Colon (tissue), 2 donors: ENCODE measurements around the gene RYR1.

ENCODE experiments used
- FAIRE-seq: peaks from 2 replicates; lab custom pipeline; 2012; peaks lifted over from hg19 to GRCh38; lab: Jason Lieb, UNC
- donor health status: control.
- donor health status: control.

Gene RYR1

GRCh38 chr19:38433268-38433733 lies at the start of gene RYR1:
Gene RYR1, plus strand, starts transcription at chr19:38433691. Its CDS starts 139 bp downstream, at chr19:38433830.
- no peak for FAIRE-seq

- no peak for FAIRE-seq
Measured at GRCh38 chr19:38383743-38384142, 49.7 kb upstream of the RYR1 start.

- no peak for FAIRE-seq
Measured at GRCh38 chr19:38384209-38385027, 49.1 kb upstream of the RYR1 start.

GRCh38 chr19:38385057-38385803 lies 48.3 kb upstream of the RYR1 start:
- FAIRE-seq = no peak

DNA sequence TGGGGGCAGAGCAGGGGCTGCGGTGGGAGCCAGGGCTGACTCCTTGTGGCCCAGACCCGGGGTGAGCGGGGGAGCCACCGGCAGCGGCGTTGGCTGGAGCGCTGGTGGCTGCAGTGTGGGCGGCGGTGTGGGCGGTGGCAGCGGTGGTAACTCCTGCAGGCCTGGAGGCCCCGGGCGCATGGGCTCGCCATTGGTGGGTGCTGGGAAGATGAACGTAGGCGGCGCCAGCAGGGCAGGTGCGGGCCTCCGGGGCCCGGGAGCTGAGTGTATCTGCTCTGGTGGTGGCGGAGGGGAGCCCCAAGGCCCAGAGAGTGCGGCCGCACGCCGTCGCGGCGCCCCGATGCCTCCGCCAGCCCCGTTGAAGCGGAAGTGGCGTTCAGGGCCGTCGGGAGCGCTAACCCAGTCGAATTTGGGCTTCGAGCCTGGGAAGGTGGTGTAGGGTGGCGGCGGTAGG lies 47.7 kb upstream of the RYR1 start:
- no peak for FAIRE-seq

DNA sequence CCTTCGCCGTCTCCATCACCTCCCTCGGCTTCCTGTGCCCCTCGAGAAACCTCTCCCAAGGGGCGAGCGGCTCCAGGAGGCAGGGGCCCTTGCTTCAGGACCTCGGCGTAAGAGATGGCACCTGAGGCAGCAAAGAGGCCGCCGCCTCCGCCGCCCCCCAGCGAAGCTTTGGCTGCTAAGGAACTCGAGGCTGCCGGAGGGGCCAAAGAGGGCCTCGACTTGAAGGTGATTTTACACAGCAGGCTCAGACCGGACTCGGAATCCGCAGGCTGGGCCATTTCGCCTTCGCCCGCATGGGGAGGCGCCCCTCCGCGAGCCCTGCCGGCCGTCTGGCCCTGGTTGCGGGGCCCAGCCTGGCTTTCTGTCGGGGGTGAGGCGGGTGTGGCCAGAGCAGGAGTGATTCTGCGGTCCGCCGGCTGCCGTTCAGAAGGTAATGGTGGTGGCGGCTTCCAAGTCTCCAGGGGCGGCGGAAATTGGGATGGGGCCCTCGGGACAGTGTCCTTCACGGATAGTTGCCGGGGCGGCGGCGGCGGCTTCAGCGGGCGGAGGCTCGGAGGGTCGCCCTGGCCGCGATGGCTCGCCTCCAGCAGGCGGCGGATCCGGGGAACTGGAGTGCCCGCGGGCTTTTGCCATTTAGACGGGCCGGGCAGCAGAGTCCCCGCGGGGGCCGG lies 47.1 kb upstream of the RYR1 start:
- no peak for FAIRE-seq

DNA sequence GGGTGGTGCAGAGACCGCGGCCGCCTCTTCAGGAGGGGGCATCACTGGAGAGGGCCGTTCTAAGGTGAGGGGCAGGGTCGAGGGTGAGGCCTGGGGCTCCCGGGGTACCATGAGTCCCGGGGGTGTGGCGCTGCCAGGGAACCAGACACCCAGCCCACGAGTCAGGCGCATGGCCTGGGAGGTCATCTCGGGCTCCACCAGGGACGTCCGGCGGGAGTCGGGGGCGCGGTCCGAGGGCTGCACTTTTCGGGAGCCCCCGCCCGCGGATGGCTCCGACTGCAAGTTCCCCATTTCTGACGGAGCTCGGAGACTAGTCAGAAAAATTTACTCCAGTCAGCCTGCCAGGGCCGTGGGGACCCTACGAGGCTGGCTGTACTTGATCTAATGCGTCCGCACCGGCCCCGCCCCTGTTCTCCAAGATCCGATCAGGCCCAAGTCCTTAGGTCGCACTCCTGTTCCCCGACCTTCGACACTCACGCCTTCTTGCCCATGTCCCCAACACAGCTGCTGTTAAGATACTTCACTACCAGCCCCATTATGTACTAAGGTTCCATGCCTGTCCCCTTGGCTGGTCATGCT lies 46.4 kb upstream of the RYR1 start:
- FAIRE-seq = no peak

DNA sequence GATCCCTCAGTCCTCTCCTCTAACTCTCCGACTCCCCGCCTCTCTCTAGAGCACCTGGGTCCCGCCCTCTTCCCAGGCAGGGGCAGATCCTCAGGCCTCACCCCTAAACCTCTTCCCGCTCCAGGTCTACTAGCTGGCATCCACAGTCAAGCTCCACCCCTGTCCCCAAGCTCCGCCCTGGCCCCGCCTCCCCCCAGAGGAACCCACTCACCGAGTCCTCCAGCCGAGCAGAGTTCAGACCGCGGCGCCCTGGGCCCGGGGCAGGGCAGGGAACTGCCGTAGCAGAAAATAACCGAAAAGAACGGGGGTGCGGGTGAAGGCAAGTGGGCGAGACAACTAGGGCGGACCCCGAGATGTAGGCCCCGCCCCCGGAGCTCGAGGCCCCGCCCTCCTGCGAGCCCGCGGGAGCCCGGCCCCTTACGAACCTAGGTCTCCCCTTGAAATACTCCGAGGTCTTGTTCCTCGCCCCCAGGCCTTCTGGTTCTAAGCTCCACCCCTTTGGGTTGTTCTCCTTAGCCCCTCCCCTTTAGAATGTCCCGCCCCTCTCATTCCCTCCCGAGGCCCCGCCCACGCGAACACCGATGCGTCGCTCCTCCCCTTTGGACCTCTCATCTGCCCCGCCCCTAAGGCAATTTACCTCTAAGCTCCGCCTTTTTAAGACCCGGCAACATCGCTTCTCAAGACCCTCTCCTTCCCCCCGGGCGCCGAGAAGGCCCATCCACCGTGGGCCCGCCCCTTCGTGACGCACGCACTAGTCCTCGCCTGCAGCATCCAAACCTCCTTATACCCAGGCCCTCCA lies 45.7 kb upstream of the RYR1 start, which contains the start of gene GGN:
TSS of gene GGN (minus strand) at position 485 of the 799 bp plus-strand sequence. CDS start 773 bp downstream, outside the sequence.
- no peak for FAIRE-seq

- no peak for FAIRE-seq
Measured at GRCh38 chr19:38388349-38389100, 45.0 kb upstream of the RYR1 start, which contains the start of gene SPRED3. Gene SPRED3, plus strand, starts transcription at chr19:38388697. Its CDS starts 1,606 bp downstream, at chr19:38390303.

- FAIRE-seq = no peak
Measured at GRCh38 chr19:38389101-38389925, 44.2 kb upstream of the RYR1 start.

DNA sequence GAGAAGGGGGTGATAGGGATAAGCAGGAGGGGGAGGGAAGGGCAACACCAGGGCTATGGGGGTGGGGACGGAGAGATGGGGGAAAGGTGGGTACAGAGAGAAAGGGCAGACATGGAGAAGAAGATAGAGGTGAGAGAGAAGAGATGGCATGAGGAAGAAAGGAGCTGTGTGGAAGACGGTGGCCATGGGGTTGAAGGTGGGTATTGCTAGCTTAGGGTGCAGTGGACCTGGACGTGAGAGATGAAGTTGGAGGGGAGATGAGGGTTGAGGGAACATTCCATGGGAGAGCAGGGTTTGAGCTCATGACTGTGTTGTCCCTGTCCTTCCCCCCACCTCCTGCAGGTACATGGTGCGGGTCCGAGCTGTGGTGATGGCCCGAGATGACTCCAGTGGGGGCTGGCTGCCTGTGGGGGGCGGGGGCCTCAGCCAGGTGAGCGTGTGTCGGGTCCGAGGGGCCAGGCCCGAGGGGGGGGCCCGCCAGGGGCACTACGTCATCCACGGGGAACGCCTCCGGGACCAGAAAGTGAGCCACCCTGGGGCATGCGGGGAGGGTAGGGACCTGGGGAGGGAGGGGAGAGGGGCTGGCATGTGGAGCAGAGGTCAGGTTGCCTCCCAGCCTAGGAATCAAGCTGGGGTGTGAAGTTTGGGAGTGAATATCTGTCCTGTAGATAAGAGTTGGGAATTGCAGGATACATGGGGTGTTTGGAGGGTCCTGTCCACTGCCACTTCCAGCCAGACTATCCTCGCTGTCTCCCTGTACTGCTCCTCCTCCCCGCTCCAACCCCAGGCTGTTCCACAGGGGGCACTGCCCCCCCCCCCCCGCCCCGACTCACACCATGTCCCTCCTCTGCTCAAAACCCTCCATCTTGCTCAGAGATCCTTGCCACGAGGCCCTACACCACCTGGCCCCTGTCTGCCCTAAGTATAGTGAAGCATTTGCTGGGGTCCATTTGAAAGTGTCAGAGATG lies 43.2 kb upstream of the RYR1 start:
- FAIRE-seq = no peak

GRCh38 chr19:38391911-38392464 lies 41.5 kb upstream of the RYR1 start:
- FAIRE-seq = no peak

DNA sequence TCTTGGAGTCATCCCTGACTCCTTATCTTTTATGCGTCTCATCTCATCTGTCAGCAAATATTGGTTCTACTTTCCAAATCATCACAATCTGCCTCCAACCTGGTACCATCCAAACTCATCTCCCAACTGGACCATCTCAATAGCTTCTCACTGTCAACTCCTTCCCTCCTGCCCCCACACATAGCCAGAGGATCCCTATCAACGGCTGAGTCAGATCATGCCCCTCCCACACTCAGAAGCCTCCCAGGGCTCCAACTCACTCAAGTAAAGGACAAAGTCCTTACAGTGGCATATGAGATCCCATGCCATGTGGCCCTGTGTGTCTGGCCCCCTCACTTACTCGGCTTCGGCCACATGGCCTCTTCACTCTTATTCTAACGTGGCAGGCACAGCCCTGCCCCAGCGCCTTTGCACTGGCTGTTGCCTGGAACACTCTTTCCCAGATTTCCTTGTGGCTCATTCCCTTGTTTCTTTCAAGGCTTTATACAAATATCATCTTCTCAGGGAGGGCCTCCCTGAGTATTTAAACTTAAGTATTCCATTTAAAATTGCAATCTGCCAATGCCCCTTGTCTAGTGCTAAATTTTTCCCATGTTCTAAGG lies 40.7 kb upstream of the RYR1 start:
- no peak for FAIRE-seq

DNA sequence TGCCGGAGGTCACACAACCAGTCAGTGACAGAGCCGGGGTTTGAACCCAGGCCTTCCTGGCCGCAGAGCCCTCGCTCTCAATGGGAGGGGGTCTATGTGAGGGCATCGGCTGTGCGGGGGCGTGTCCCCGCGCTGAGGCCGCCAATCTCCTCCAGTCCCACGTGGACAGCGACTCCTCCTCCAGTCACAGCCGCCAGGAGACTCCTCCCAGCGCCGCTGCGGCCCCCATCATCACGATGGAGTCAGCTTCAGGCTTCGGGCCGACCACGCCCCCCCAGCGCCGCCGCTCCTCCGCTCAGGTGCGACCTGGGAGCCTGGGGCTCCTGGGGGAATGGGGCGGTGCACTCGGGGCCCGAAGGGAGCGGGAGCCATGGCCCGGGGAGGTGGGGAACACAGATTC lies 39.0 kb upstream of the RYR1 start:
- no peak for FAIRE-seq

DNA sequence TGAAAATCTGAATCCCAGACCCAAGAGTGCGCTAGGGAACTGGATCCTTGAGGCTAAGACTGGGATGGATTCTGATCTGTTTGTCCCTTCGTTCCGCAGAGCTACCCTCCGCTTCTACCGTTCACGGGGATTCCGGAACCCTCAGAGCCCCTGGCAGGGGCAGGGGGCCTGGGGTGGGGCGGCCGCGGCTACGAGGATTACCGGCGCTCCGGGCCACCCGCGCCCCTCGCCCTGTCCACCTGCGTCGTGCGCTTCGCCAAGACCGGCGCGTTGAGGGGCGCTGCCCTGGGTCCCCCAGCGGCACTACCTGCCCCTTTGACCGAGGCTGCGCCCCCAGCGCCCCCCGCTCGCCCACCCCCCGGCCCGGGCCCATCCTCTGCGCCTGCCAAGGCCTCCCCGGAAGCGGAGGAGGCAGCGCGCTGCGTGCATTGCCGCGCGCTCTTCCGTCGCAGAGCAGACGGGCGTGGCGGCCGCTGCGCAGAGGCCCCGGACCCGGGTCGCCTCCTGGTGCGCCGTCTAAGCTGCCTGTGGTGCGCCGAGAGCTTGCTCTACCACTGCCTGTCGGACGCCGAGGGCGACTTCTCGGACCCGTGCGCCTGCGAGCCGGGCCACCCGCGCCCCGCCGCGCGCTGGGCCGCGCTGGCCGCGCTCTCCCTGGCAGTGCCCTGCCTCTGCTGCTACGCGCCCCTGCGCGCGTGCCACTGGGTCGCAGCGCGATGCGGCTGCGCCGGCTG lies 37.9 kb upstream of the RYR1 start:
- no peak for FAIRE-seq

GRCh38 chr19:38399081-38399480 lies 34.4 kb upstream of the RYR1 start:
- FAIRE-seq = no peak

DNA sequence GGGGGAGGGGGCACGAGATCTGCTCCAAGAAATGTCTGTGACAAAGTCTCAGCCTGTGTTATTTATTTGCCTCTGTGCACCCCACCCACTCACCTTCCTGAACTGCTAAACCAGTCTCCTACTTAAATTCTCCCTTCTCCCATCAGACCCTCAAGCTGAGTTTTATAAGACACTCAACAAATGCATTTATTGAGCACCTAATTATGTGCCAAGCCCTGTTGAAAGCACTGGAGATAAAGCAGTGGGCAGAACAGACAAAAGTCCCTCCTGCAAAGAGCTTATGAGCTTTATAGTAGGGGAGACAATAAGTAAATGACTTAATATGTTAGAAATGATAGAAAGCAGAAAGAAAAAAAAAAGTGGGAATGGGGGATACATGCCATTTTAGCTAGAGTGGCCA lies 34.0 kb upstream of the RYR1 start:
- no peak for FAIRE-seq
